Neural cell (in vitro differentiated cells): Measurements from ENCODE around the gene B3GAT2. TPM values are rescaled to one million over a fixed set of nuclear protein-coding genes. Genes with fewer than 3 reads are reported as not detected.

Experiments
- H2AFZ ChIP-seq: fragments of 200-600, 300-800 bp; sonication (generic), shearing (Covaris generic); 2 replicates; pipeline ENCODE4 v1.6.0; 2014; ENCODE audit warnings: low read depth, mild to moderate bottlenecking, antibody characterized with exemption, low read length, moderate library complexity
- H3F3A ChIP-seq: fragments of 200-600 bp; shearing (Covaris generic); 2 replicates; pipeline ENCODE4 v1.6.1; 2016; ENCODE audit warnings: mild to moderate bottlenecking, moderate library complexity, mixed read lengths, antibody characterized with exemption, low read length; ENCODE audit not compliant: insufficient read depth, poor library complexity, severe bottlenecking
- H3K27ac ChIP-seq: fragments of 200-600, 300-800 bp; sonication (generic), shearing (Covaris generic); 2 replicates; pipeline ENCODE4 v1.5.1; 2014; ENCODE audit warnings: mild to moderate bottlenecking, low read length, moderate library complexity
- H3K27me3 ChIP-seq: fragments of 300-800, 200-600 bp; sonication (generic), shearing (Covaris generic); 2 replicates; pipeline ENCODE4 v1.6.0; 2014; ENCODE audit warnings: mild to moderate bottlenecking, low read depth, low read length, moderate library complexity; ENCODE audit not compliant: insufficient read depth
- H3K36me3 ChIP-seq: fragments of 300-800, 200-600 bp; sonication (generic), shearing (Covaris generic); 2 replicates; pipeline ENCODE4 v1.5.1; 2014; ENCODE audit warnings: mild to moderate bottlenecking, antibody characterized with exemption, low read length, moderate library complexity; ENCODE audit not compliant: insufficient read depth
- H3K4me2 ChIP-seq: fragments of 300-800, 200-600 bp; sonication (generic), shearing (Covaris generic); 2 replicates; pipeline ENCODE4 v1.6.0; 2014; ENCODE audit warnings: mild to moderate bottlenecking, low read length
- H3K4me3 ChIP-seq: fragments of 300-800, 200-600 bp; sonication (generic), shearing (Covaris generic); 2 replicates; pipeline ENCODE4 v1.5.1; 2014; ENCODE audit warnings: mild to moderate bottlenecking, low read length, moderate library complexity
- H3K79me2 ChIP-seq: fragments of 200-600 bp; shearing (Covaris generic); replicated peaks from 2 replicates; pipeline ENCODE4 v1.6.0; 2014; ENCODE audit warnings: mild to moderate bottlenecking, low read length, moderate library complexity; ENCODE audit not compliant: insufficient read depth
- H3K9ac ChIP-seq: fragments of 300-800, 200-600 bp; sonication (generic), shearing (Covaris generic); 2 replicates; pipeline ENCODE4 v1.6.1; 2016; ENCODE audit warnings: mild to moderate bottlenecking, low read length, mixed read lengths
- H3K9me2 ChIP-seq: fragments of 200-600 bp; shearing (Covaris generic); 2 replicates; pipeline ENCODE4 v1.6.1; 2016; ENCODE audit warnings: mild to moderate bottlenecking, low read length, mixed read lengths; ENCODE audit not compliant: insufficient read depth
- H3K9me3 ChIP-seq: fragments of 200-600, 300-800 bp; sonication (generic), shearing (Covaris generic); 2 replicates; pipeline ENCODE4 v1.6.1; 2016; ENCODE audit warnings: mild to moderate bottlenecking, mixed run types, low read length, moderate library complexity, mixed read lengths
- H4K20me1 ChIP-seq: fragments of 200-600 bp; shearing (Covaris generic); 2 replicates; pipeline ENCODE4 v1.6.1; 2016; ENCODE audit warnings: mild to moderate bottlenecking, mixed run types; ENCODE audit not compliant: insufficient read depth
- EP300 ChIP-seq: fragments of 450-650 bp; conservative IDR thresholded peaks from 2 replicates; pipeline ENCODE4 v1.6.1; 2014; ENCODE audit warnings: antibody characterized with exemption, mild to moderate bottlenecking, moderate library complexity; ENCODE audit not compliant: poor library complexity, severe bottlenecking
- EZH2 ChIP-seq: fragments of 200-600, 300-800 bp; shearing (Covaris generic), sonication (generic); IDR thresholded peaks from 2 replicates; pipeline ENCODE4 v1.6.1; 2014; ENCODE audit warnings: antibody characterized with exemption, low read length, borderline replicate concordance, mild to moderate bottlenecking; ENCODE audit not compliant: insufficient read depth, poor library complexity, severe bottlenecking
- MXI1 ChIP-seq: fragments of 450-650 bp; conservative IDR thresholded peaks from 2 replicates; pipeline ENCODE4 v1.6.1; 2014; ENCODE audit warnings: antibody characterized with exemption, mild to moderate bottlenecking; ENCODE audit not compliant: poor library complexity, severe bottlenecking
- POLR2AphosphoS5 ChIP-seq: IDR thresholded peaks from 2 replicates; pipeline ENCODE4 v1.6.1; 2012
- RAD21 ChIP-seq: fragments of 450-650 bp; conservative IDR thresholded peaks from 2 replicates; pipeline ENCODE4 v1.6.1; 2014; ENCODE audit warnings: antibody characterized with exemption, mild to moderate bottlenecking, moderate library complexity
- REST ChIP-seq: IDR thresholded peaks from 2 replicates; pipeline ENCODE4 v1.6.1; 2012; ENCODE audit warnings: borderline replicate concordance
- SMC3 ChIP-seq: fragments of 450-650 bp; conservative IDR thresholded peaks from 2 replicates; pipeline ENCODE4 v1.6.1; 2014; ENCODE audit warnings: antibody characterized with exemption, mild to moderate bottlenecking, moderate library complexity; ENCODE audit not compliant: poor library complexity
- TAF1 ChIP-seq: IDR thresholded peaks from 2 replicates; pipeline ENCODE4 v1.6.1; 2012; ENCODE audit warnings: low read depth
- polyA plus RNA-seq: library from polyadenylated mRNA; depleted of rRNA; stranded (reverse); fragments of >200 nt; gene quantifications from 2 replicates; pipeline ENCODE4 v1.2.3, GENCODE V29; 2014
- TF ChIP-seq, protein P1 (sequence below): fragments of 450-650 bp; IDR thresholded peaks from 2 replicates; pipeline ENCODE4 v1.5.1; 2014; ENCODE audit warnings: antibody characterized with exemption, mild to moderate bottlenecking, moderate library complexity; ENCODE audit not compliant: poor library complexity, severe bottlenecking

Gene B3GAT2
- polyA plus RNA-seq, 1 donor from 2014 or later: 5.6 TPM

DNA sequence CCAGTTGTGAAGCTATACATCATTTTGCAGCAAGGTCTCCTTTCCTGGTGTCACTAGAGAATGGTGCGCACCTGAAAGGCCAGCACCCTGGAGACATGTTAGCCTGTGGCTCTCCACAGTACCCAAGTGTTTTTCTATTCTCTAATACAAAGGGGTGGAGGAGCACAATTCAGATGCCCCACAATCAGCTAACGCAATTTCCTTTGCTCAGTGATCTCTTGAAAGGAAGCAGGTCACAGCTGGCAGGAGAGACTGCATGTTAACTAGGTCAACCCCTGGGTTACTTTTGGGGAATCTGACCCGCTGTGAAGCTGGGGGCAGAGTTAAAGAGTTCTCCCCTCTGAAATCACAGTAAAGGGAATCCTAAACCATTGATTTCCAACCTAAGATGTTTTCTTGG lies 92.5 kb downstream of the B3GAT2 start:
- Histone ChIP-seq H3K36me3 (no peaks in the 10 kb centered on the region), H2AFZ (no peak overlapping the region), H3K27me3 (no peaks in the 10 kb centered on the region), H3K79me2 (no peaks in the 10 kb centered on the region), H3K9me3 (no peaks in the 10 kb centered on the region), H3K9me2 (no peaks in the 10 kb centered on the region), H3K4me3 (no peak overlapping the region), H3K9ac (no peak overlapping the region), H4K20me1 (no peaks in the 10 kb centered on the region), H3K27ac (no peak overlapping the region), H3K4me2 (no peak overlapping the region), H3F3A (no peaks in the 10 kb centered on the region)
- TF ChIP-seq SMC3 (no peak), POLR2AphosphoS5 (peak; percentile 7)

DNA sequence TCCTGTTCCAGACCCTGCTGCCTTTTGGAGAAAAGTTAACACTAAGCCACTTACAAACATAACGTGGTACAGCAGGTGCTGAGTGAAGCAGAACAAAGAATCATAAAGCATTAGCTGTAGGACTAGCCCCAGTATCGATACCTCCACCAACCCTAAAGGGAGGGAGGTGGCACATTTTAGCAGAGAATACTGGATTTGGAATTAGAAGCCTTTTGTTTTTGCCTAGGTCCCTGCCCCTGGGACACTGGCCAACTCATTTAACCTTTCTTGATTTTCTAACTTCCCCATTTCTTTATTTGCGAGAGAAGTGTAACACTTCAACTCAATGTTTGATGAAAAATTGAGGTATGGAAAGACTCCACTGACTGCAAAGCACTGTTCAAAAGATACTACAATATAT lies 93.5 kb downstream of the B3GAT2 start:
- Histone ChIP-seq H3K4me3 (no peak overlapping the region), H3F3A (no peaks in the 10 kb centered on the region), H3K4me2 (no peak overlapping the region), H3K27me3 (no peaks in the 10 kb centered on the region), H4K20me1 (no peaks in the 10 kb centered on the region), H3K79me2 (no peaks in the 10 kb centered on the region), H3K9me2 (no peaks in the 10 kb centered on the region), H2AFZ (no peak overlapping the region), H3K9me3 (no peaks in the 10 kb centered on the region), H3K27ac (no peak overlapping the region), H3K36me3 (no peaks in the 10 kb centered on the region), H3K9ac (no peak overlapping the region)
- TF ChIP-seq SMC3 (no peak), TAF1 (no peak), REST (no peak), EZH2 (no peak), POLR2AphosphoS5 (no peak), EP300 (no peak), RAD21 (no peak), MXI1 (no peak)
- TF ChIP-seq, protein P1, sequence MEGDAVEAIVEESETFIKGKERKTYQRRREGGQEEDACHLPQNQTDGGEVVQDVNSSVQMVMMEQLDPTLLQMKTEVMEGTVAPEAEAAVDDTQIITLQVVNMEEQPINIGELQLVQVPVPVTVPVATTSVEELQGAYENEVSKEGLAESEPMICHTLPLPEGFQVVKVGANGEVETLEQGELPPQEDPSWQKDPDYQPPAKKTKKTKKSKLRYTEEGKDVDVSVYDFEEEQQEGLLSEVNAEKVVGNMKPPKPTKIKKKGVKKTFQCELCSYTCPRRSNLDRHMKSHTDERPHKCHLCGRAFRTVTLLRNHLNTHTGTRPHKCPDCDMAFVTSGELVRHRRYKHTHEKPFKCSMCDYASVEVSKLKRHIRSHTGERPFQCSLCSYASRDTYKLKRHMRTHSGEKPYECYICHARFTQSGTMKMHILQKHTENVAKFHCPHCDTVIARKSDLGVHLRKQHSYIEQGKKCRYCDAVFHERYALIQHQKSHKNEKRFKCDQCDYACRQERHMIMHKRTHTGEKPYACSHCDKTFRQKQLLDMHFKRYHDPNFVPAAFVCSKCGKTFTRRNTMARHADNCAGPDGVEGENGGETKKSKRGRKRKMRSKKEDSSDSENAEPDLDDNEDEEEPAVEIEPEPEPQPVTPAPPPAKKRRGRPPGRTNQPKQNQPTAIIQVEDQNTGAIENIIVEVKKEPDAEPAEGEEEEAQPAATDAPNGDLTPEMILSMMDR: no peak

- H3K27ac ChIP-seq: no peak overlapping the region
- no peaks in the 10 kb centered on the region for H4K20me1 ChIP-seq
- no peaks in the 10 kb centered on the region for H3K79me2 ChIP-seq
- TF ChIP-seq SMC3 (no peak), MXI1 (no peak), REST (no peak), TAF1 (no peak), EP300 (no peak), POLR2AphosphoS5 (no peak), EZH2 (no peak), RAD21 (no peak)
- TF ChIP-seq, protein P1: no peak
- H2AFZ ChIP-seq: no peak overlapping the region
- no peak overlapping the region for H3K4me2 ChIP-seq
- H3K36me3 ChIP-seq: no peaks in the 10 kb centered on the region
- H3F3A ChIP-seq: no peaks in the 10 kb centered on the region
- no peaks in the 10 kb centered on the region for H3K9me2 ChIP-seq
- no peaks in the 10 kb centered on the region for H3K27me3 ChIP-seq
- H3K9ac ChIP-seq: no peak overlapping the region
- H3K4me3 ChIP-seq: no peak overlapping the region
- H3K9me3 ChIP-seq: no peaks in the 10 kb centered on the region
These were observed 95.9 kb downstream of the B3GAT2 start for GRCh38 chr6:70860920-70861319.
